H1 (cell line): Measurements from ENCODE around the gene MIDN.

Experiments
- CTCF ChIP-seq, 3 experiments: IDR thresholded peaks; 1 replicate in 2 of 3; 2 replicates in 1 of 3; pipeline versions ENCODE4 v1.5.1 to v1.6.1; 2011; ENCODE audit warnings: low read length in 3 of 3, mild to moderate bottlenecking in 3 of 3, inconsistent platforms in 2 of 3, low read depth in 1 of 3, moderate library complexity in 1 of 3; ENCODE audit not compliant: insufficient read depth in 1 of 3; ENCODE audit errors: control extremely low read depth in 1 of 3
- EZH2 ChIP-seq: fragments of 200-600 bp; sonication (generic); IDR thresholded peaks from 2 replicates; pipeline ENCODE4 v1.7.1; 2012; ENCODE audit warnings: low read depth, mild to moderate bottlenecking, moderate library complexity, low read length, inconsistent platforms; ENCODE audit not compliant: severe bottlenecking
- POLR2A ChIP-seq, 2 experiments: IDR thresholded peaks; 1 replicate in 1 of 2; 2 replicates in 1 of 2; pipeline ENCODE4 v1.6.1; 2011; ENCODE audit warnings: low read depth in 2 of 2, low read length in 2 of 2, mild to moderate bottlenecking in 2 of 2; ENCODE audit errors: control extremely low read depth in 1 of 2
- POLR2AphosphoS5 ChIP-seq: IDR thresholded peaks from 2 replicates; pipeline ENCODE4 v1.6.1; 2011; ENCODE audit warnings: low read depth, low read length

GRCh38 chr19:1254530-1255185, 6.3 kb downstream of the MIDN start:
- TF ChIP-seq POLR2A (IDR thresholded peaks at IDR 0.05; ENCODE audit: control extremely low read depth in 1 of 2, low read depth in 2 of 2, low read length in 2 of 2), result peak in 1 of 2 experiments; percentile 42; a peak in 1 of 3 replicates
- TF ChIP-seq CTCF (IDR thresholded peaks at IDR 0.05; ENCODE audit: control extremely low read depth in 1 of 3, insufficient read depth in 1 of 3, low read depth in 1 of 3, low read length in 3 of 3), result no peak
- peak; percentile 47 for TF ChIP-seq POLR2AphosphoS5
- no peak for TF ChIP-seq EZH2
